Measurements from ENCODE around the gene HBD. TPM values are rescaled to one million over a fixed set of nuclear protein-coding genes. Genes with fewer than 3 reads are reported as not detected.

Gene HBD
- total RNA-seq, 1 experiment from 2014 or later, result not detected

GRCh38 chr11:5223686-5224085 is 10.6 kb downstream of the HBD start:
- H3K9me2 ChIP-seq (ENCODE audit: insufficient read depth), result no peaks in the 10 kb centered on the region
- BruUV-seq (replicated peaks), result no TSS peak

GRCh38 chr11:5223146-5223545 is 11.1 kb downstream of the HBD start:
- Histone ChIP-seq H3K27ac (no peak overlapping the region), H3F3A (ENCODE audit: insufficient read depth, low read depth) (no peaks in the 10 kb centered on the region), H3K36me3 (ENCODE audit: low read depth) (no peaks in the 10 kb centered on the region), H3K9me2 (ENCODE audit: insufficient read depth) (no peaks in the 10 kb centered on the region), H3K79me2 (ENCODE audit: low read depth) (no peaks in the 10 kb centered on the region), H4K20me1 (ENCODE audit: insufficient read depth) (no peaks in the 10 kb centered on the region), H2AFZ (no peak overlapping the region), H3K27me3 (ENCODE audit: insufficient read depth, low read depth) (no peaks in the 10 kb centered on the region), H3K9me3 (ENCODE audit: insufficient read depth, low read depth) (no peaks in the 10 kb centered on the region), H3K4me3 (no peak overlapping the region), H3K4me2 (no peak overlapping the region), H3K4me1 (replicated peaks; ENCODE audit: insufficient read depth) (no peaks in the 10 kb centered on the region)
- no TSS peak for BruUV-seq (replicated peaks)
- intact Hi-C loops (cut with micrococcal nuclease; ENCODE audit: unreplicated experiment), result no loop called here
- DNase-seq, result no peak
- ChIA-PET CTCF (no interaction called here), POLR2A (ENCODE audit: unreplicated experiment) (no interaction called here)
- TF ChIP-seq EZH2 (IDR thresholded peaks at IDR 0.05; ENCODE audit: low read depth) (no peak), CTCF (conservative IDR thresholded peaks at IDR 0.05) (no peak)

More at GRCh38 chr11:5223686-5224085, 10.6 kb downstream of the HBD start:
- Histone ChIP-seq H3K4me1 (replicated peaks; ENCODE audit: insufficient read depth) (no peaks in the 10 kb centered on the region), H3K4me2 (no peak overlapping the region), H3K27ac (no peak overlapping the region), H3K27me3 (ENCODE audit: insufficient read depth, low read depth) (no peaks in the 10 kb centered on the region), H2AFZ (no peak overlapping the region), H4K20me1 (ENCODE audit: insufficient read depth) (no peaks in the 10 kb centered on the region), H3K36me3 (ENCODE audit: low read depth) (no peaks in the 10 kb centered on the region), H3F3A (ENCODE audit: insufficient read depth, low read depth) (no peaks in the 10 kb centered on the region), H3K9me3 (ENCODE audit: insufficient read depth, low read depth) (no peaks in the 10 kb centered on the region), H3K79me2 (ENCODE audit: low read depth) (no peaks in the 10 kb centered on the region), H3K4me3 (no peak overlapping the region)
- ChIA-PET CTCF (no interaction called here), POLR2A (ENCODE audit: unreplicated experiment) (no interaction called here)
- TF ChIP-seq CTCF (conservative IDR thresholded peaks at IDR 0.05) (no peak), EZH2 (IDR thresholded peaks at IDR 0.05; ENCODE audit: low read depth) (no peak)
- DNase-seq, result no peak
- intact Hi-C loops (cut with micrococcal nuclease; ENCODE audit: unreplicated experiment), result no loop called here

- no peaks in the 10 kb centered on the region for H3F3A ChIP-seq (ENCODE audit: insufficient read depth, low read depth)
- no peak overlapping the region for H2AFZ ChIP-seq
- H3K36me3 ChIP-seq (ENCODE audit: low read depth), result no peaks in the 10 kb centered on the region
- no peak overlapping the region for H3K27ac ChIP-seq
- DNase-seq, result no peak
- BruUV-seq (replicated peaks), result no TSS peak
- no peak for TF ChIP-seq EZH2 (IDR thresholded peaks at IDR 0.05; ENCODE audit: low read depth)
- no peak for TF ChIP-seq CTCF (conservative IDR thresholded peaks at IDR 0.05)
- intact Hi-C loops (cut with micrococcal nuclease; ENCODE audit: unreplicated experiment), result no loop called here
- H3K4me1 ChIP-seq (replicated peaks; ENCODE audit: insufficient read depth), result no peaks in the 10 kb centered on the region
- no peaks in the 10 kb centered on the region for H3K79me2 ChIP-seq (ENCODE audit: low read depth)
- no peaks in the 10 kb centered on the region for H3K9me2 ChIP-seq (ENCODE audit: insufficient read depth)
- POLR2A ChIA-PET (ENCODE audit: unreplicated experiment), result no interaction called here
- no peaks in the 10 kb centered on the region for H4K20me1 ChIP-seq (ENCODE audit: insufficient read depth)
- no peaks in the 10 kb centered on the region for H3K27me3 ChIP-seq (ENCODE audit: insufficient read depth, low read depth)
- no peak overlapping the region for H3K4me3 ChIP-seq
- CTCF ChIA-PET, result no interaction called here
- no peaks in the 10 kb centered on the region for H3K9me3 ChIP-seq (ENCODE audit: insufficient read depth, low read depth)
- no peak overlapping the region for H3K4me2 ChIP-seq
These were observed 23.9 kb downstream of the HBD start for GRCh38 chr11:5210376-5210885.

Data from PC-9 (cell line).